DND-41 (cell line): Measurements from ENCODE around the gene NEUROD4.

Source experiments
- ATAC-seq: fragments of 200-7000 bp; cut with Tn5 transposase; 3 replicates; pipeline ENCODE4 v1.9.1; 2021; ENCODE audit warnings: low read depth; ENCODE audit not compliant: insufficient read depth
- DNase-seq: peaks from one replicate; pipeline ENCODE4 v3.0.0-alpha.2; 2020
- H2AFZ ChIP-seq: 2 replicates; pipeline ENCODE4 v1.6.0; 2012; ENCODE audit warnings: low read depth, low read length
- H3K27ac ChIP-seq: 2 replicates; pipeline ENCODE4 v1.5.1; 2012; ENCODE audit warnings: low read length, inconsistent platforms
- H3K27me3 ChIP-seq: fragments of 200-600 bp; sonication (generic); 2 replicates; pipeline ENCODE4 v1.6.0; 2012; ENCODE audit warnings: low read length, mild to moderate bottlenecking, inconsistent platforms; ENCODE audit not compliant: insufficient read depth, poor library complexity
- H3K36me3 ChIP-seq: 2 replicates; pipeline ENCODE4 v1.5.1; 2012; ENCODE audit warnings: low read length, inconsistent platforms; ENCODE audit not compliant: insufficient read depth
- H3K4me1 ChIP-seq: 2 replicates; pipeline ENCODE4 v1.5.1; 2012; ENCODE audit warnings: mild to moderate bottlenecking, low read length; ENCODE audit not compliant: insufficient read depth
- H3K4me2 ChIP-seq: 2 replicates; pipeline ENCODE4 v1.6.0; 2012; ENCODE audit warnings: mild to moderate bottlenecking, moderate library complexity, low read length, inconsistent platforms; ENCODE audit not compliant: insufficient read depth
- H3K4me3 ChIP-seq, 2 experiments: fragments of 200-600 bp in 1 of 2; shearing (Covaris generic) in 1 of 2; 2 replicates each; pipeline ENCODE4 v1.5.1; 2012 to 2016; ENCODE audit warnings: inconsistent platforms in 2 of 2, low read length in 2 of 2, mild to moderate bottlenecking in 2 of 2, low read depth in 1 of 2, moderate library complexity in 1 of 2
- H3K79me2 ChIP-seq: 2 replicates; pipeline ENCODE4 v1.6.0; 2012; ENCODE audit warnings: low read length, inconsistent platforms; ENCODE audit not compliant: insufficient read depth
- H3K9ac ChIP-seq: 2 replicates; pipeline ENCODE4 v1.6.0; 2012; ENCODE audit warnings: low read depth, mild to moderate bottlenecking, inconsistent platforms, low read length, moderate library complexity
- H3K9me3 ChIP-seq: 2 replicates; pipeline ENCODE4 v1.5.1; 2012; ENCODE audit warnings: low read length, moderate library complexity, mild to moderate bottlenecking, inconsistent platforms; ENCODE audit not compliant: insufficient read depth, severe bottlenecking
- H4K20me1 ChIP-seq: 2 replicates; pipeline ENCODE4 v1.6.0; 2012; ENCODE audit warnings: low read length; ENCODE audit not compliant: insufficient read depth
- EZH2 ChIP-seq: IDR thresholded peaks from 3 replicates; pipeline ENCODE4 v1.6.1; 2012; ENCODE audit warnings: borderline replicate concordance, low read depth, mild to moderate bottlenecking, moderate library complexity, low read length, inconsistent platforms; ENCODE audit not compliant: severe bottlenecking
- TF ChIP-seq, protein P1 (sequence below): IDR thresholded peaks from 2 replicates; pipeline ENCODE4 v1.5.1; 2012; ENCODE audit warnings: borderline replicate concordance, low read length, moderate library complexity, mild to moderate bottlenecking; ENCODE audit not compliant: poor library complexity, severe bottlenecking; ENCODE audit errors: extremely low read depth

NEUROD4 gene

DNA sequence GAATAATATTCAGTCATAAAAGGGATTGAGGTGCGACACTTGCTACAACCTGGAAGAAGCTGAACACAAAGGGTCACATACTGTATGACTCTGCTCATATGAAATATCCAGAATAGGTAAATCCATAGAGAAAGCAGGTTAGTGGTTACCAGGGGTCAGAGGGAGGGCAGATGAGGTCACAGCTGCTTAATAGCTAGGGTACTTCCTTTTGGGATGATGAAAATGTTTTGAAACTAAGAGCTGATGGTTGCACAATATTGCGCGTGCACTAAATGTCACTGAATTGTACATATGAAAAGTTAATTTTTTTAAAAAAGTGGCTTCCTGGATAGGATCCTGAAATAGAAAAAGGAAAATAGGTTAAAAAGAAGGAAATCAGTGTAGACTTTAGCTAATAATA is 23.8 kb downstream of the NEUROD4 start:
- DNase-seq: no peak
- H3K27me3 ChIP-seq: peaks cover 30% of the 10 kb centered on the region
- H4K20me1 ChIP-seq: no peaks in the 10 kb centered on the region
- H3K4me1 ChIP-seq: no peaks in the 10 kb centered on the region
- no peak for ATAC-seq
- no peak overlapping the region for H3K4me2 ChIP-seq
- no peak overlapping the region for H3K9ac ChIP-seq
- TF ChIP-seq, protein P1, sequence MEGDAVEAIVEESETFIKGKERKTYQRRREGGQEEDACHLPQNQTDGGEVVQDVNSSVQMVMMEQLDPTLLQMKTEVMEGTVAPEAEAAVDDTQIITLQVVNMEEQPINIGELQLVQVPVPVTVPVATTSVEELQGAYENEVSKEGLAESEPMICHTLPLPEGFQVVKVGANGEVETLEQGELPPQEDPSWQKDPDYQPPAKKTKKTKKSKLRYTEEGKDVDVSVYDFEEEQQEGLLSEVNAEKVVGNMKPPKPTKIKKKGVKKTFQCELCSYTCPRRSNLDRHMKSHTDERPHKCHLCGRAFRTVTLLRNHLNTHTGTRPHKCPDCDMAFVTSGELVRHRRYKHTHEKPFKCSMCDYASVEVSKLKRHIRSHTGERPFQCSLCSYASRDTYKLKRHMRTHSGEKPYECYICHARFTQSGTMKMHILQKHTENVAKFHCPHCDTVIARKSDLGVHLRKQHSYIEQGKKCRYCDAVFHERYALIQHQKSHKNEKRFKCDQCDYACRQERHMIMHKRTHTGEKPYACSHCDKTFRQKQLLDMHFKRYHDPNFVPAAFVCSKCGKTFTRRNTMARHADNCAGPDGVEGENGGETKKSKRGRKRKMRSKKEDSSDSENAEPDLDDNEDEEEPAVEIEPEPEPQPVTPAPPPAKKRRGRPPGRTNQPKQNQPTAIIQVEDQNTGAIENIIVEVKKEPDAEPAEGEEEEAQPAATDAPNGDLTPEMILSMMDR: no peak
- TF ChIP-seq EZH2: no peak
- H3K79me2 ChIP-seq: no peaks in the 10 kb centered on the region
- no peaks in the 10 kb centered on the region for H3K36me3 ChIP-seq
- no peak overlapping the region for H3K4me3 ChIP-seq
- H2AFZ ChIP-seq: no peak overlapping the region
- no peaks in the 10 kb centered on the region for H3K9me3 ChIP-seq
- H3K27ac ChIP-seq: no peak overlapping the region

DNA sequence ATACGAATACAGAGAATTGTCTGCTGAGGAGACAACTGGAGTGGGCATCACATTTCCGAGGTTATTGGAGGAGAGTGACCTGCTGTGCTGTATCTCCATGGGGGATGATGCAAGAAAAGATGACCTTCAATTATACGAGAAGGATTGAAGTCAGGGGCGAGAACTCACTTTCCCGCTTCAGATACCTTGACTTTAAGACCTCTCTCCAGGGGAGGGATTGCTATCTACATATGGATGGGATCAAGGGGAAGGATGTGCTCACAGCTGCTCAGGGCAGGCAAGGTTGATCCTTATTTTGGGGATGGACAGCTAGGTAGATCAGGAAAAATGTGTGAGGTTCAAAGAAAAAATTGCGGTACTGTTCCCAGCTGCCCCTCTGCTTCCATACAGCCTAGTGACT is 24.4 kb downstream of the NEUROD4 start:
- Histone ChIP-seq H3K36me3 (no peaks in the 10 kb centered on the region), H3K4me2 (no peak overlapping the region), H3K27me3 (peaks cover 24% of the 10 kb centered on the region), H2AFZ (no peak overlapping the region), H3K27ac (no peak overlapping the region), H3K79me2 (no peaks in the 10 kb centered on the region), H3K4me3 (no peak overlapping the region), H3K4me1 (no peaks in the 10 kb centered on the region), H4K20me1 (no peaks in the 10 kb centered on the region), H3K9ac (no peak overlapping the region), H3K9me3 (no peaks in the 10 kb centered on the region)
- DNase-seq: no peak
- TF ChIP-seq, protein P1: no peak
- TF ChIP-seq EZH2: no peak
- ATAC-seq: no peak

DNA sequence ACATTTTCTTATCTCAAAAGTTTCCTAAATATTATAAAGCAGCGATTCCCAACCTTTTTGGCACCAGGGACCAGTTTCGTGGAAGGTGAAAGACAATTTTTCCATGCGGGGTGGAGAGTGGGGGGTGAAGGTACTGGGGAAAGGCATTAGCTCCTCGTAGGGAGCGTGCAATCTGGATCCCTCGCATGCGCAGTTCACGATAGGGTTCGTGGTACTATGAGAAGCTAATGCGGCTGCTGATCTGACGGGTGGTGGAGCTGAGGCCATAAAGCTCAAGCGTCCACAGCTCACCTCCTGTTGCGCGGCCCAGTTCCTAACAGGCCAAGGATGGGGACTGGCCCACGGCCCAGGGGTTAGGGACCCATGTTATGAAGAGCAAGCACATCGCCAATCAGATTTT is 29.9 kb downstream of the NEUROD4 start:
- ATAC-seq: no peak
- Histone ChIP-seq H3K4me3 (no peak overlapping the region), H3K4me2 (no peak overlapping the region)

More for the DNA sequence above, 29.9 kb downstream of the NEUROD4 start:
- H4K20me1 ChIP-seq: no peaks in the 10 kb centered on the region
- TF ChIP-seq EZH2: no peak
- TF ChIP-seq, protein P1: no peak
- DNase-seq: no peak
- H3K9ac ChIP-seq: no peak overlapping the region
- no peaks in the 10 kb centered on the region for H3K9me3 ChIP-seq
- H3K79me2 ChIP-seq: no peaks in the 10 kb centered on the region
- peaks cover 21% of the 10 kb centered on the region for H3K27me3 ChIP-seq
- no peak overlapping the region for H2AFZ ChIP-seq
- H3K36me3 ChIP-seq: no peaks in the 10 kb centered on the region
- no peak overlapping the region for H3K27ac ChIP-seq
- no peaks in the 10 kb centered on the region for H3K4me1 ChIP-seq
